Measurements from ENCODE around the gene PLXND1.
A peak's percentile ranks its signal among the peaks of the same experiment; 100 is the strongest.

PLXND1 gene

GRCh38 chr3:129601713-129602112 lies 4.8 kb downstream of the PLXND1 start:
- DNase-seq (ENCODE audit: low spot score): no peak

GRCh38 chr3:129600348-129600747 lies 6.1 kb downstream of the PLXND1 start:
- DNase-seq (ENCODE audit: low spot score): no peak

- DNase-seq (ENCODE audit: low spot score): no peak
Measured at GRCh38 chr3:129599607-129600006, 6.9 kb downstream of the PLXND1 start.

GRCh38 chr3:129599073-129599472 lies 7.4 kb downstream of the PLXND1 start:
- DNase-seq (ENCODE audit: low spot score): no peak

GRCh38 chr3:129598484-129598883 lies 8.0 kb downstream of the PLXND1 start:
- no peak for DNase-seq (ENCODE audit: low spot score)

- no peak for DNase-seq (ENCODE audit: low spot score)
Measured at GRCh38 chr3:129598000-129598381, 8.5 kb downstream of the PLXND1 start.

GRCh38 chr3:129597087-129597999 lies 9.1 kb downstream of the PLXND1 start:
- no peak for DNase-seq (ENCODE audit: low spot score)

GRCh38 chr3:129596194-129597086 lies 10.0 kb downstream of the PLXND1 start:
- DNase-seq (ENCODE audit: low spot score): no peak

GRCh38 chr3:129595544-129596193 lies 10.8 kb downstream of the PLXND1 start:
- no peak for DNase-seq (ENCODE audit: low spot score)

- no peak for DNase-seq (ENCODE audit: low spot score)
Measured at GRCh38 chr3:129594907-129595390, 11.5 kb downstream of the PLXND1 start.

GRCh38 chr3:129594409-129594808 lies 12.1 kb downstream of the PLXND1 start:
- DNase-seq (ENCODE audit: low spot score): no peak

- no peak for DNase-seq (ENCODE audit: low spot score)
Measured at GRCh38 chr3:129593595-129594339, 12.7 kb downstream of the PLXND1 start.

- no peak for DNase-seq (ENCODE audit: low spot score)
Measured at GRCh38 chr3:129593230-129593594, 13.3 kb downstream of the PLXND1 start.

- DNase-seq (ENCODE audit: low spot score): peak; percentile 39
Measured at GRCh38 chr3:129592381-129593131, 13.9 kb downstream of the PLXND1 start.

- DNase-seq (ENCODE audit: low spot score): no peak
Measured at GRCh38 chr3:129591932-129592331, 14.5 kb downstream of the PLXND1 start.

GRCh38 chr3:129590215-129590614 lies 16.3 kb downstream of the PLXND1 start:
- DNase-seq (ENCODE audit: low spot score): no peak

- no peak for DNase-seq (ENCODE audit: low spot score)
Measured at GRCh38 chr3:129587566-129588210, 18.8 kb downstream of the PLXND1 start.

- DNase-seq (ENCODE audit: low spot score): no peak
Measured at GRCh38 chr3:129586746-129587430, 19.6 kb downstream of the PLXND1 start.

- no peak for DNase-seq (ENCODE audit: low spot score)
Measured at GRCh38 chr3:129585949-129586657, 20.4 kb downstream of the PLXND1 start.

All from NAMALWA (cell line).